HUES64 (cell line): ENCODE data around the gene HMX1.
A peak's percentile ranks its signal among the peaks of the same experiment; 100 is the strongest.

Experiments used
- H3K27ac ChIP-seq: 2 replicates; pipeline ENCODE4 v1.7.0; 2013; ENCODE audit warnings: low read depth, low read length, inconsistent platforms
- H3K27me3 ChIP-seq: 2 replicates; pipeline ENCODE4 v1.6.1; 2013; ENCODE audit warnings: mild to moderate bottlenecking, low read length; ENCODE audit not compliant: insufficient read depth
- H3K36me3 ChIP-seq: 2 replicates; pipeline ENCODE4 v1.6.1; 2013; ENCODE audit warnings: mild to moderate bottlenecking, low read length; ENCODE audit not compliant: insufficient read depth
- H3K4me1 ChIP-seq: 2 replicates; pipeline ENCODE4 v1.6.1; 2013; ENCODE audit warnings: mild to moderate bottlenecking, low read length, moderate library complexity; ENCODE audit not compliant: insufficient read depth
- H3K4me3 ChIP-seq: 2 replicates; pipeline ENCODE4 v1.5.1; 2013; ENCODE audit warnings: mild to moderate bottlenecking, low read length, moderate library complexity
- H3K9ac ChIP-seq: 2 replicates; pipeline ENCODE4 v1.6.1; 2013; ENCODE audit warnings: mild to moderate bottlenecking, low read depth, low read length
- H3K9me3 ChIP-seq: 2 replicates; pipeline ENCODE4 v1.6.1; 2013; ENCODE audit warnings: low read depth, low read length; ENCODE audit not compliant: insufficient read depth
- WGBS: fragments of 150-250, 120-280 bp; methylation state at CpG from one replicate; pipeline ENCODE4 v1.1.7; 2013; ENCODE audit warnings: missing lambda C conversion rate; 5-methylcytosine and 5-hydroxymethylcytosine counted together

HMX1 gene

DNA sequence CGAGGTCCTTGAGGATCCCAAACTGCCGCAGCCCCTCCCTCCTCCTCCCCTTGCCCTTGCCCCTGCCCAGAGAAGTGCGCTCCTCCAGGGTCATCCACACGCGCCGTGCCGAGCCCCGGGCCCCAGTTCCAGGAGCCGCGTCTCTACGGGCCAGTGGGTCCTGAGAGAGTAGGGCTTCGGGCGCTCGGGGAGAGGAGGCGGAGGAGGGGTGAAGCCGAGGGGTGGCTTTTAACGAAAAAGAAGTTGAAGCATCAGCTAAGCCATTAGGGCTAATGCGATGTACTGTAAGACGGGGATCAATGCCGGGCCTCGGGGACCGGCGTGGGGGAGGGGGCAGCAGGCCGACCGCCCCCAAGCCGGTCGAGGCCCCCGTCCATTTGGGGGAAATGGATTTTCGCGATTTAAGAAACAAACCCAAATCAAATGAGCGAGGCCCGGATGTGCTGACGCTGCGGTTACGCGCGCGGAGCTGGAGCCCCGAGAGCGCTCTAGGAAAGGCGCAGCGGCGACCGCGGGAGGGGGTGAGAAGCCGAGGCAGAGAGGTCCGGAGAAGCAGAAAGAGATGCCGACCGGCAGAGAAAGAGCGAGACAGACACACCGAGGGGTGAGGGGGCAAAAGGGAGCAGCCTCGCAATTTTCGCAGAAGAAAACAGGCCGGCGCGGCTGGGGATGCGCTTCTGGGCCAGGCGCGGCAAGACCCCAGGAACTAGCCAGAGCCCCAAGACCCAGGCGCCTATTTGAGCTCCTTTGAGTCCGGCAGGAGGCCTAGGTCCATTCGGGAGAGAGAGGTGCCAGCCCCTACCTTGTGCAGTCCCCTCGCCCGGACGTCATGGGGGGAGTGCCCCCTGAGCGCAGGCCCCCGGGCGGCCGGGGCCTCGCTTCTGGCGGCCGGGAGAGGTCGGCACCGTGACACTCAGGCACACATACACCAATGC, 13.6 kb downstream of the HMX1 start:
- H3K4me1 ChIP-seq = peaks cover 13% of the 10 kb centered on the region
- no peak overlapping the region for H3K9ac ChIP-seq
- H3K27me3 ChIP-seq = peaks cover 94% of the 10 kb centered on the region
- H3K4me3 ChIP-seq = peak overlapping the region; percentile 31
- H3K9me3 ChIP-seq = no peaks in the 10 kb centered on the region
- WGBS = 2% methylated on average over 74 of the region's 74 CpGs
- no peaks in the 10 kb centered on the region for H3K36me3 ChIP-seq
- no peak overlapping the region for H3K27ac ChIP-seq

DNA sequence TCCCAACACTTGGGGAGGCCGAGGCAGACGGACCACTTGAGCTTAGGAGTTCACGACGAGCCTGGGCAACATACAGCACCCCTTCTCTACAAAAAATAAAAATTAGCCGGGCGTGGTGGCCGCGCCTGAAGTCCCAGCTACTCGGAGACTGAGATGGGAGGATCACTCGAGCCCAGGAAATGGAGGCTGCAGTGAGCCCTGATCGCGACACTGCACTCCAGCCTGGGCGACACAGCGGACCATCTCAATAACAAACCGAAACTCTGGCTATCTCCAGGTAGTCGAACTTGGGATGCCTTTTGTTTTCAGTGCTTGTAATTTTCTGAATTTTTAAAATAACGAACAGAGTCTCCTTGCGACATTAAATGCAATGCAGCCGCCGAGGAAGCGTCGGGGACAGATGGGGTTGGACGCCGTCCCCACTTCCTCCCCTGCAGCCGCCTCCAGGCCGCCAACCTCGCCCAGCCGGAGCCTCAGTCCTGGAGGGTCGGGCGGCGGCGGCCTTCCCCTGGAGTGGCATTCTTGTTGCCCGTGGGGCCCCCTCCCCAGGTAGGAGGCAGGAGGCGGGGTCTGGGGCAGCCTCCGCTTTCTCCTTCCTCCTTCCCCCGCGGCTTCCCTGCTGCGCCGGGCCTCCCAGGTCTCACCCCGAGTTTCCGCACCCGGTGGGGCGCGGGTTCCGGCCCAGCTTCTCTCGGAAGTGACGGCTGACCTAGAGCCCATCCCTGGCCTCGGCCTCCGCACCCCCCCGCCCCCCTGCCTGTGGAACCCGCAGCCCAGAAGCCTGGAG, 14.6 kb downstream of the HMX1 start:
- Histone ChIP-seq H3K4me3 (peak overlapping the region; percentile 31; the same call in 1 of the 2 replicates), H3K9me3 (no peaks in the 10 kb centered on the region), H3K36me3 (no peaks in the 10 kb centered on the region), H3K4me1 (peaks cover 13% of the 10 kb centered on the region), H3K27me3 (peaks cover 91% of the 10 kb centered on the region), H3K9ac (no peak overlapping the region), H3K27ac (no peak overlapping the region)
- 3% methylated on average over 51 of the region's 51 CpGs for WGBS

DNA sequence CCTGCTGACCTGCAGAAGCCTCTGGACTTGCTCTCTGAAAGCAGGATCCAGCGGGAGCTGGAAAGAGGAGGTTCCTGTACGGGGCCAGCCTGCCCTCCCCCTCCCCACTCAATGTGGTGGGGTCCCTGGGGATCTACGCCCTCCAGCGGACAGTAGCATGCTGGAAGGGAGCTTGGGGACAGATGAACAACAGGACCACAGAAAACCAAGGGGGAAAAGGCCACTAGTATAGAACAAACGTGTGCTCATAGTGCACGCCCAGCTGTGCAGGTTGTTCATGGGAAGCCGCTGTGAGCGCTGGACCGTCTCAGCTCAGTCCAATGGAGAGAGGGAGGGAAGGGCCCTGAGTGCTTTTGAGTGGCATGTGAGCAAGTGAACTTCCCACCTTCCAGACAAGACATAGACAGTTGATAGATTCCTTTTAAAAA, 15.8 kb downstream of the HMX1 start:
- H3K9me3 ChIP-seq = no peaks in the 10 kb centered on the region
- WGBS = 3% methylated on average over 9 of the region's 9 CpGs
- no peak overlapping the region for H3K27ac ChIP-seq
- H3K9ac ChIP-seq = no peak overlapping the region
- no peaks in the 10 kb centered on the region for H3K36me3 ChIP-seq
- peaks cover 80% of the 10 kb centered on the region for H3K27me3 ChIP-seq
- H3K4me1 ChIP-seq = peaks cover 13% of the 10 kb centered on the region
- H3K4me3 ChIP-seq = peak overlapping the region; percentile 18; the same call in 1 of the 2 replicates

DNA sequence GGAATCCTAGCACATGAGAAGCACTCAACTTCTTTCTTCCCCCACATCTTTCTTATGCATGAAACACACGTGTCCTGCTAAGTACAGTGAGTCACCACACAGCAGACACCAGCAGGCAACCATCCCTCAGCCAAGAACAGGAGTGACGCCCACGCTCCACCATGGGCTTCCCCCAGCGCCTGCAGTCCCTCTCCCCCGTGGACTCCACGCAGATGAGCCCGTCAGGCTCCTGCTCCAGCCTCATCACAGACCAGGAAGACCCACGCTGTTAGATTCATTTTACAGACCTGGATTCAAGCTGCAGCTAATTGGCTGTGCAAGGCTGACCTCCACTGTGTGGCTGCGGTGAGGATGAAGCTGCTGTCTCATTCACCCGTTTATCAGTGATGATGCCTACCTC, 16.7 kb downstream of the HMX1 start:
- 26% methylated on average over 10 of the region's 10 CpGs for WGBS
- Histone ChIP-seq H3K9ac (no peak overlapping the region), H3K36me3 (no peaks in the 10 kb centered on the region), H3K4me3 (no peak overlapping the region), H3K4me1 (peaks cover 13% of the 10 kb centered on the region), H3K27ac (no peak overlapping the region), H3K27me3 (peaks cover 71% of the 10 kb centered on the region), H3K9me3 (no peaks in the 10 kb centered on the region)

DNA sequence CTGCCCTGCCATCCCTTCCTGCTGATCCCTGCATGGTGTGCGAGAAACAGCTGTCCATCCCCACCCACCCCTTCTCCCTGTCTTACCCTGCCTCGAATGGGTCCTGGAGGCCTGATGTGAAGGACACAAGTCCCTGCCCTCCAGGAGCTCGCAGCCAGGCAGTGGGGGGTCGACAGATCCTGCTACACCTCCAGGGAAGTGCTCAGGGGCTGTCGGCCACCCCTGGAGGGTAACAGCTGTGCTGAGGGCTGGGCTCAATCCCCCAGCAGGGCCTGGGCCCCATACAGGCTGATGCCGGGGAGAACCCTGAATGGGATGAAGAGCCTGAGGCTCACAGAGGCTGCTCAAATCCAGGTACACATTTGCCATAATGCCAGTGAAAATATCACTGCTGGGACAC, 17.6 kb downstream of the HMX1 start:
- Histone ChIP-seq H3K36me3 (no peaks in the 10 kb centered on the region), H3K27me3 (peaks cover 65% of the 10 kb centered on the region), H3K4me3 (no peak overlapping the region), H3K9me3 (no peaks in the 10 kb centered on the region), H3K4me1 (peaks cover 13% of the 10 kb centered on the region), H3K27ac (no peak overlapping the region), H3K9ac (no peak overlapping the region)
- 58% methylated on average over 6 of the region's 6 CpGs for WGBS

DNA sequence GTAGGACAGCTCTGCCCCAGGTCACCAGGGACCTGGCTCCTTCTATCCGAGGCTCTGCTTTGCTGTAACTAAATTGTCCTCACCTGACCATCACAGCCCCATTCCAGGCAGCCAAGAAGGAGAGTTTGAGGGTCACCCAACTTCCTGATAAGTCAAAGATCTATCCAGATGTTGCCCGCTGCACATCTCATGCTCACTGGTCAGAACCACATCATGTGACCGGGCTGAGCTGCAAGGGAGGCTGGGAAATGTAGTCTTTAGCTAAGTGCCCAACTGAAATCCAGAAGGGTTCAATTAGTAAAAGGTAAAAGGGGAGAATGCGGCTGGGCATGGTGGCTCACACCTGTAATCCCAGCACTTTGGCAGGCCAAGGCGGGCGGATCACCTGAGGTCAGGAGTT, 18.4 kb downstream of the HMX1 start:
- Histone ChIP-seq H3K9me3 (no peaks in the 10 kb centered on the region), H3K9ac (no peak overlapping the region), H3K4me1 (peaks cover 13% of the 10 kb centered on the region), H3K4me3 (no peak overlapping the region), H3K27ac (no peak overlapping the region), H3K36me3 (no peaks in the 10 kb centered on the region), H3K27me3 (peaks cover 59% of the 10 kb centered on the region)
- WGBS = 96% methylated on average over 6 of the region's 6 CpGs

DNA sequence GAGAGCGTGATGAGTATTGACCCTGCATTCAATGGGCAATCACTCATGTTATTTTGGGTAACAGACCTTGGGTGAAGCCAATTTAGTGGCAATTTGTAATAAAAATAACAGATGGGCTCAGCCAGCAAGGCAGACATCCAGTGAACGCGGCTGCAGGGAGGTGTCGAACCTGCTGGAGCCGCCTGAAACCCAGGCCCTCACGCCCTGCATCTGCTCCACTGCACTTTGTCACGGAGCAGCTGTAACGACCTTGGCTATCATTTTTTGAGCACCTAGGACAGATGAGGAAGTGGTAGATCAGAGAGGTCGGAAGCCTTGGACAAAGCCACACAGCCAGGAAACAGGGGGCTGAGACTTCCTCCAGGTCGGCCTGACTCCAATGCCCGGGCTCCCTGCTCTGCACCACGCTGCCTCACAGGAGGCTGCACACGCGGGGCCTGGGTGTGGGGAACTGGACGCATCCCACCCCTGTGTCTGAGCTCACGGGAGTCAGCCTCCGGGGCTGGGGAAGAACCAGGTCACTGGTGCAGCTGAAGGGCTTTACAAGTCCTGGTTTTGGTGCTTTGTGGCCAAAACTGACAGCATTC, 19.4 kb downstream of the HMX1 start:
- peaks cover 16% of the 10 kb centered on the region for H3K4me1 ChIP-seq
- no peak overlapping the region for H3K9ac ChIP-seq
- H3K27ac ChIP-seq = no peak overlapping the region
- H3K27me3 ChIP-seq = peaks cover 49% of the 10 kb centered on the region
- no peaks in the 10 kb centered on the region for H3K9me3 ChIP-seq
- H3K36me3 ChIP-seq = no peaks in the 10 kb centered on the region
- 90% methylated on average over 17 of the region's 17 CpGs for WGBS
- H3K4me3 ChIP-seq = no peak overlapping the region

DNA sequence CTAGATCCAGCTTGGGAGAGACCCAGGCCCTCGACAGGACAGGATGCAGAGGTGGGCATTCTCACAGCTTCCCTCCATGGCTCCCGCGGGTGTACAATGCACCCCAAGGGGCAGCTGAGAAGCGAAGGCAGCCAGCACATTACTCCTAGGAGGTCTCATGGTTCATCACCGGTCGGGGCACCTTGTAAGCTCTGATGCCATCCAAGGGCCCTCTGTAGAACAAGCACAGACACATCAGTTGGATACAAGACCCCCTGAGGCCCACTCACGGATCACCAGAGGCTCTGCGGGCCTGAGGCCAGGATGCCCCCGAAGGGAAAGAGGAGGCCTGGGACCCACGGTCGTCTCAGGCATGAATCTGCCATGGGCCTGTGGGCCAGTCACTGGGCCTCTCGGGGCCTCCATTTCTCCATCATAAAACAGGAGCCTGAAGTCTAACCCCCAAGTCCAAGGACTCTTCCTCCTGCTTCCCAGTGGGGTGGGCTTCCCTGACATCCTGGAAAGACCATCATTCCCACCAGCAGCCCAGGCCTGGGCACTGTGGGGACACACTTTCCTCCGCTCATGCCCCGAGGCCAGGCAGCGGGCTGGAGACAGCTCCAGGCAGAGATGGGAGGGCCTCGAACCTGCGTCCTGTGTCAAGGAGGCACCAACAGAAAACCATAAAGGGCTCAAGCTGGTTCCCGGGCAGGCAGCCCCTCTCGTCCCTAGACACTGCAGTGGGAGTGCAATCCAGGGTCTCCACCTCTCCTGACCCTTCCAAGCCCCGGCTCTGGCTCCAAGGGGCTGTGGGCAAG, 20.1 kb downstream of the HMX1 start:
- peaks cover 16% of the 10 kb centered on the region for H3K4me1 ChIP-seq
- H3K27ac ChIP-seq = no peak overlapping the region
- WGBS = 92% methylated on average over 20 of the region's 20 CpGs
- H3K36me3 ChIP-seq = no peaks in the 10 kb centered on the region
- H3K9ac ChIP-seq = no peak overlapping the region
- peaks cover 42% of the 10 kb centered on the region for H3K27me3 ChIP-seq
- H3K9me3 ChIP-seq = no peaks in the 10 kb centered on the region
- no peak overlapping the region for H3K4me3 ChIP-seq

DNA sequence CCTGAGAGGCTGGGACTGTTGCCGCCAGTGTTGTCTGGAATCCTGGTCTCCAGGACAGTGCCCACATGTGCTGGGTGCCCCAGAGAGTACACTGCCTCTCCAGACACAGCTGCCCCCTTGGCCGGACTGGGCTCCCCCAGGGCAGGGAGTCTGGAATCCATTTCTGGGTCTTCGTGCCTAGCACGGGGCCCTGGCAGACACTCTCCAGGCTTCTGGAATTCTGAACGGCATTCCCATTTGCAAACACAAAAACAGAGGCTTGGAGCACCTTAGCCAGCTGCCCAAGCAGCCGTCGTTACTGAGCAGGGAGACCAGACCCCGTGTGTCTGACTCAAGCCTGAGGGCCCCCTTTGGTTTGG, 20.8 kb downstream of the HMX1 start:
- peaks cover 35% of the 10 kb centered on the region for H3K27me3 ChIP-seq
- H3K27ac ChIP-seq = no peak overlapping the region
- H3K9ac ChIP-seq = no peak overlapping the region
- H3K4me3 ChIP-seq = no peak overlapping the region
- H3K4me1 ChIP-seq = peaks cover 16% of the 10 kb centered on the region
- no peaks in the 10 kb centered on the region for H3K9me3 ChIP-seq
- WGBS = 90% methylated on average over 8 of the region's 8 CpGs
- no peaks in the 10 kb centered on the region for H3K36me3 ChIP-seq

DNA sequence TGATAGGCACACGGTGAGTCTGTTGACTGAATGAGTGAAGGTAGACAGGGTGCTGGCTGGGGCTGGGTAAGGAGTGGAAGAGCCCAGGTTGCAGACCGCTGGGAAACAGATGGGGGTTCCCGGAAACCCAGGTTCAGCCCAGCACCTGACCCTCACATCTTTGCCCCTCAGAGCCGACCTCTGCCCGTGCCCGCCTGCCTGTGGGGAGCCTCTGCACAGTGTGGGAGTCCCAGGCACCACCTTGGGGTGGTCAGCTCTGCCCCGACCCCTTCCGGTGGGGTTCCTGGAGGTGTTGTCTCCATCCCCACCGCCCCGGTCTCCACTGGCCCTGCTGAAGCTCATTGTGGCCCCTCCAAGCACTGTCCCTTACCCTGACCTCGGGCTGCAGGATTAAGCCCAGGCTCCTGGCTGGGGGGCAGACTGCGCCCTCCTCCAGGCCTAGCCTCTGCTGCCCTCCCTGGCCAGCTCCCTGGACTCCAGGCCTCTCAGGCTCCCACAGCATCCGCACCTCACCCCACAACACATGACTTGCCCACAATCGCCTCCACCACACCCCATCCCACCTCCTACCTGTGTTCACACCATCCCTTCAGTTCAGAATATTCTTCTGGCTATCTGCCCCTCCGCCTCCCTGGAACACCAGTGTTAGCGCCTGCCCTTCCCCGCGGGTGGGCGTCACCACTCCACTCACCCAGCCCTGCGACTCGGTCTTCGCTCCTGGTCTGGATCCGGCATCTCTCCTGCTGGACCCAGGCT, 21.4 kb downstream of the HMX1 start:
- Histone ChIP-seq H3K4me1 (peaks cover 12% of the 10 kb centered on the region), H3K27ac (no peak overlapping the region), H3K27me3 (peaks cover 29% of the 10 kb centered on the region), H3K9ac (no peak overlapping the region), H3K36me3 (no peaks in the 10 kb centered on the region), H3K4me3 (no peak overlapping the region), H3K9me3 (no peaks in the 10 kb centered on the region)
- 89% methylated on average over 23 of the region's 23 CpGs for WGBS
